Measurements from ENCODE around the gene COPS8.

Gene COPS8

DNA sequence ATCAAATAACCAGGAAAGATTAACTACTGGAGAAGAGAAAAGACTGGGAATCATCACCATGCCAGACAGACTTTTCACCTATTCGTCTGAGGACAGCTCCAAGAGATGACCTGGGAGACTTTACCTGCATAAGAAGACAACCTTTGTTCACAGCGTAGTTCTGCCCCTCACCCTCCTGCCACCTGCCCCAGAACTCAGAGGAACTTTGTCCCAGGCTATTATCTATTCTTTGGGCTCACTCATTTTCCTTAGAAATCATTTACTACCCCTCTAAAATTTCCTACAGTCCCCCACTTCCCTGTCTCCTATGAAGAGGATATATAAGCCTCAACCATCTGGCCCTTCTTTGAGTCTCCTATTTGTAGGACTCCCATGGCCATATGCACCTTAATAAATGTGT, 19.3 kb upstream of the COPS8 start:
- no peak for DNase-seq

DNA sequence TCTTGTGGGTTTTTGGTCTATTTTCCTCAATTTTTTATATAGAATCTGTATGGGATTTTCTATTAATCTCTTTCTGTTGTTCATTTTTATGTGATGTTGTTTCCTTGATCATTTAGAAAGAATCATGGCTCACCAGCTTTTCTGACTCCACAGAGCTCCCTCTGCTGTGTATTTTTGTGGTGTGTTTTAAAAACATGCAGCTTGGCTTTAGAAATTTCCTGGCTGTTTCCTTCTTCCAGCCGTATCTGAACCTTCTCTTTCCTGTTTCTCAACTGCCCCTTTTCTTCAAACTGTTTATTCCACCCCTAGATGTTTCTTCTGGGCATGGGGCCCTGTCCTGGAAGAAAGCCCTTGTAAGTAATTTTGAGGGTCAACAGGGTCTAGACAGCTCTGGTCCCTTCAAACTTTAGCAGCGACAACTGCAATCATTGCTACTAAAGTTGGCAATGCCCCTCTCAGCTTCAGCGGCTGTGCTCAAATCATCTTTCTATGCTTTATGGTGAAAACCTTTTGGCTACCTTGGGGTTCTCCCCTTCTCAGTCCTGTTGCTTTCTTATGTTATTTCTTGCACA, 17.6 kb upstream of the COPS8 start:
- no peak for DNase-seq

DNA sequence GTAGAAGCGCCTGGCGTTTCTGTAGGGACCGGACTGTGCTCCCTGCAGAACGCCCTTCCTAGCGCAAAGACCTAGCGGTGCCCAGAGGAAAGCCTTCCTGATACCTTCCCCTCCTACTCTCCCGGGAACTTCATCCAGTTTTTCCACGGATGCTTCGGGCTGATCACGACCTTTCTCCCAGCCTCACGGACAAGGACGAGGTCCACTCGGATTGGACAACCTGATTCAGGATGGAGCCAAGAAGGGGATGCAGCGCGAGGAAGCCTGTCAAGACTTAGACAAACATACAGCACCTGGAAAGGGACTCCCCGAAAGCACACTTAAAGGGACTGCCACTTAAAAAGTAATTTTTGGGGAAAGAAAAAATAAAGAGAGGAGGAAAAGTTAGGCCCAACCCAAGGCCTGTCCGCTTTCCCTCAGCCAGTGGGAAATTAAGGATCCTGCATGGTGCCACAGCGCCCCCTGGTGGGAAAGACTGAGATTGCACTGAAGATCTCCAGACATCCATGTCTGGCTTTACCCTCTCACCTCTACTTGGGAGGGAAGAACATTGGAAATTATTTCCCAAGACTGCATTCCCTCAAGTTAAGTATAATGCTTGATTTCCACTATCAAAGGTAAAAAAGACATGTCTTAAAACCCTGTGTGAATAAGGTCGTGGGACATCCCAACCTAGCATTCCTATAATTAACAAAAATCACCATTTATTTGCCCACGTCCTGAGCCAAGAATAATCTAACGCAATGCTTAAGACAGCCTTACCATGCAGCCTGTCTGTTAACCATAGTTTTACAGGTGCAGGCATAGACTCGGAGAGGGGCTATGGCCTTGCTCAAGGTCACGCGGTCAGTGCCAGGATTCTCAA, 13.4 kb upstream of the COPS8 start:
- peak; percentile 41 for DNase-seq

DNA sequence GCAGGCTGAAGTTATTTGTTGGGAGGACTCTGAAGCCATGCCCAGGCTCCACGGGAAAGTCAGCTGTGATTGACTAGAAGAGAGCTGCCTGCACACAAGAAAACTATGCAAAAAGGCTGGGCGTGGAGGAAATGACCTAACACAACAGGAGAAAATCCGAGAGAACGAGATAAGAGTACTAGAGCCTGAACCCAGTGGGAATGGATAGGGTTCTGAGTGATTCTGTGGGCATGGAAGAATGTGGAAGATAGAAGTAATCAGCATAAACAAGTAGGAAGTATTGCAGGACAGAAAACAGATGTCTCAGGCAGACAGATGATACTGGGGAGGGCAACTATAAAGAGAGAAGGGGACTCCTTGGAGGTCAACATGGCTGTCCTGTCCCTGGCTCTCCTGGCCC, 12.1 kb upstream of the COPS8 start:
- no peak for DNase-seq

DNA sequence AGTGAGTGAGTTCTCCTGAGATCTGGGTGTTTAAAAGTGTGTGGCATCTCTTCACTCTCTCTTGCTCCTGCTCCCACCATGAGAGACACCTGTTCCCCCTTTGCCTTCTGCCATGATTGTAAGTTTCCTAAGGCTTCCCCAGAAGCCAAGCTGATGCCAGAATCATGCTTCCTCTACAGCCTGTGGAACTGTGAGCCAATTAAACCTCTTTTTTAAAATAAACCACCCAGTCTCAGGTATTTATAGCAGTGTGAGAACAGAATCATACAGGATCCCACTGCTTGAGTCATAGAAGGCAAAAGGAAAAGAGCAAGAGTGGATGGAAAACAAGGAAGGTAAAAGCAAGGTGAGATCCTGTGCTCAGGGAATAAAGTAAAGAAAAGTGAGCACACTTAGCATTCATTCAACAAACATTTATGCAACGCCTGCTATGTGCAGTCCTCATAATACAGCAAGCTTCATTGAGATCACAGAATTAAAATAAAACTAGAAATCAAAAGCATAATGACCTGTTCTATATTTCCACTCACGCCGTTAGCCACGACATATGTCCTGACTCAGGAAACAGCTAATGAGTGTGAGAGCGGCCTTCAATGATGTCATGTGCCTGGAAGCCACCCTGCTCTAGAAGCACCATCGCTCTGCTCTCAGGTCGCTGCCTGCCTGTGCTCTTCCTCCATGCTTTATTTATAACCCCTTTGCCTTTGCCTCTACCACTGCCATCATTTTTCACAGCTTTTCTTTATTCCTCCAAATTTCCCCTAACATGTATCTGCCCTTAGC, 11.3 kb upstream of the COPS8 start:
- DNase-seq: no peak

DNA sequence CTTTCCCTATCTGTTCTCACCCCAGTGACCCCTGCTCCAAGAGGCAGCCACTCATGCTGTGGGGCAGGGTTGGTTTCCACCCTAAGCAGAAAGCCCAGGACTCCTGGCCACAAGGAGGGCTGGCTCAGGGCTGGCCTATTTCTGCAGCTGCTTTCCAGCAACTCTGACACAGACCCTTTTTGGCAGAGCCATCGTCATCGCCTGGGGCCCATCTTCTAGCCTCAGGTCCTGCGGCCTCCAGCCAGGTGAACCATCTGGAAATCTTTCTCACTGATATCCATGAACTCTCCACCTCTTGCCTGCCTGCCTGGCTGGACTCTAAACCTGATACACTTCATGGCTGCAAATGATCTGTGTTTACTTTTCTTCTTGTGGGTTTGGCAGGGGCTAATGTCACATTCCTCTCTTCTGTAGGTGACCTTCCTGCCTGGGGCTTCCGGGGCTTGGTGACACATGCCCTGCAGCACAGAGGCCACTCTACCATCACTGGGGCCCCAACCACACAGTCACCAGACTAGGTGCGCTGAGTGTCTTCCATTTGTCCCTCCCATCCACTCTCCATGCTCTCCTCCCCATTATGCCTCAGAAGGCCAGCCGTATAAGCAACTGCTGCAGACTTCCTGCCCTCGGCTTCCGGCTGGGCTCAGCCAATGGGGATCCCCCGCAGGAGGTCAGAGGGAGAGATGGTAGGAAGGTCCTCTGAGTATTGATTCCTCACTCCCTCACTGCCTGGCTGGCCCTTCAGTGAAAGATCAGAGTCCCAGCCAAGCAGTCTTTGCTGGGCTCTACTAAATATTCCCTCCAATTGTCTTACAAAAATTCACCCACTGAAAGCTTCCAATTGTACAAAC, 9.7 kb upstream of the COPS8 start:
- no peak for DNase-seq

DNA sequence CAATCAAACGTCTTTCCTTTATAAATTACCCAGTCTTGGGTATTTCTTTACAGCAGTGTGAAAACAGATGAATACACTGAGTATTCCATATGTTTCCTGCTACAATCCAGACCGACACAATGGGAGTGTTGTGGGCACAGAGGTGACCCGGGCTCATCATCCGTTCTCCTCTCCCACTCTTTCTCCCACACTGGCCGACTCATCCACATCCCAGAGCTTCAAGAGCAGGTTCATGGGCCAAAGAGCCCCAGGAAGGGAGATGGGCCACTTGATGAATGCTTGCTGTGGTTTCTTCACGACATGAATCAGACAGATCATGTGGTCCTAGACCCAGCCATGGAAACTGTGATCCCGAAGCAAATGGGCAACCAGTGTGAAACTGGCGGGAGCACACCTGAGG, 4.1 kb upstream of the COPS8 start:
- DNase-seq: no peak

DNA sequence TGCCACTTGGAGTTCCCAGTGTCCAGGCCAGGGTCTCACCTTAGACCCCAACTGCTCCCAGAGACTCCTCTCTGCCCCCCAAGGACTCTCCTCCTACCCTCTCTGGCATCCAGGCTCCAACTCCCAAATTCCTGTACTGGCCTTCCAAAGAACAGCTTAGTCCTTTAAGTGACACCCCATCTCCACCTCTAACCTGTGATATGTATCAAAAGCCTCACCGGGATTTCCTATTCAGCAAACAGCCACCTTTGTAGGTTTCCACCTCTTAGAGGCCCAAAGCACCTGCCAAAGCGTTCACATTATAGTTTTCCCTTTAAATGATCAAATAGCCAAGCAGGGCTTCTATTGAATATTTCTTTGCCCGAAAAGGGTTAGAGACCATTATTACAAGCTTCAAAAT, 2.7 kb upstream of the COPS8 start:
- DNase-seq: no peak

DNA sequence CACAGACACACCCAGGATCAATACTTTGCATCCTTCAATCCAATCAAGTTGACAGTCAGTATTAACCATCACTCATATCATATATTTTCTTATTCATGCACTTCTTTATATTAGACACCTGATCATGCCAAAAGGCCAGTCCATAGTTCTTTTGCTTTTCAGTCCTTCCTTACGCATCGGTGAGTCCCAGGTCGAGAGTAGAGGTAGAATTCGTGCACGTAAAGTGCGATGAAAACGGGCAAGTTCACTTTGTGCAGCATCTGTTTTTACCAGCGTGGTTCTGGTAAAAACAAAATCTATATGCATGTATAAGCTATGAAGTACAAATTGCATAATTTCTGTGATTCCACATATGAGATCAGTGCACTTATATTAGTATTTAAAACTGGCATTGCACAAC, 1.2 kb upstream of the COPS8 start:
- no peak for DNase-seq

DNA sequence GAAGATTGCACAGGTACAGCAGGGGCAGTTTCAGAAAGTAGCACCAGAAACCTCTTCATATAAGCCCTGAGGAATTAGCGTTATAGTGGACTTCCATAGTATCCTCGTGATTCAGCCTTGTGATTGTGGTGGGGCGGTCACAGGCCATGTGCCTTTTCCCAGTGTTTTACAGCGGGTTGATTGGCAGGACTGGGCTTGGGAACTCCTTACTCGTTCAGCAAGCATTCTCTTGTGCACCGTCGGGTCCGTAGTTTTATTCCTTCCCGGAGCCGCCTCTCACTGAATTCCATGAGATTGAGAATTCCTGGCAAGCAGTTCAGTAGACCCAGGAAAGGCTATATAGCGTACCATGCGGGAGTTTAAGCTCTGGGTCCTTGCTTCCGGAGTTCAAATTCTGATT, 5.2 kb downstream of the COPS8 start:
- DNase-seq: no peak

DNA sequence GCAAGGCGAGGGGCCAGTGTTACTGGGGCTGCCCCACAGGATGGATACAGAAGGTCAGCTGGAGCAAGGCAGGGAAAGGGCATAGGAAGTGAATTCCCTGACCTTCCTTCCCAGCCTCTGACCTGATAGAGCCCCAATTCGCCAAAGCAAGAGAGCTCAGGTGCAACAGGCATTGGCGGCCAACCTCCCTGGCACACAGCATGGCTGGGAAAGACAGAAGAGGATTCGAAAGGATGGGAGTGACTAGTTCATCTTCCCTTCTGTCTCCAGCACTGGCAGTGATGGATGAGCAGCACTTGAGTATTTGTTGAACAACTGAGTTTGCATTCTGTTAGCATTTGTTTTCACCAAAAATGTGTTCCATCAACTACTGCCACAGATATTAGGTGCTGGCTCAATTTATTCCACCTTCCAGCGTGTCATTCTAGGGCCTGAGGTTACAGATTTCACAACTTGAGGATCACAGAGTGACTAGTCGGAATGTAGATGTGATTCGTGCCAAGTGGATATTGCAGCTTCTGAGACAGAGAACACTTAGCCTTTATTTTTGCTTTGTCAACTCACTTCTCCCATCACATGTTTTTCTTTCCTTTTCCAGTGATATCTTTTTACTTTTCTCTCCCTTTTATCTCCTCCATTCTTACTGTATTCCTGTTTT, 6.2 kb downstream of the COPS8 start:
- no peak for DNase-seq

DNA sequence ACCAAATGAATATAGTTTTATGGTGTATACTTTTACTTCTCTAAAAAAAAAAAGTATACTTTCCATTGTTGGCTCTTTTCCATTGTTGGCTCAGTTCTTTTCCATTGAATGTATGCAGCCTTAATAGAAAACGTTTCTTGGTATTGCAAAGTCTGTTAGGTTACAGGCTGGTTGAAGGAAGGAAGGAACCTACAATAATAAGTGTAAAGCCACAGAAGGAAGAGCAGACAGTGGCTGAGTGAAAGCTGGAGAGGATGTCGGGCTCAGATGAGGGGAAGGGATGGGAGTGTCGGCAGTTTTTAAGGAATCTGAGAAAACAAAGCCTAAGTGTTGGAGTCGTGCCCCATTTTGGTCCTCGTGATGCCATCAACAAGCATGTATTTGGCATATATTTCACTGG, 6.8 kb downstream of the COPS8 start:
- DNase-seq: no peak

DNA sequence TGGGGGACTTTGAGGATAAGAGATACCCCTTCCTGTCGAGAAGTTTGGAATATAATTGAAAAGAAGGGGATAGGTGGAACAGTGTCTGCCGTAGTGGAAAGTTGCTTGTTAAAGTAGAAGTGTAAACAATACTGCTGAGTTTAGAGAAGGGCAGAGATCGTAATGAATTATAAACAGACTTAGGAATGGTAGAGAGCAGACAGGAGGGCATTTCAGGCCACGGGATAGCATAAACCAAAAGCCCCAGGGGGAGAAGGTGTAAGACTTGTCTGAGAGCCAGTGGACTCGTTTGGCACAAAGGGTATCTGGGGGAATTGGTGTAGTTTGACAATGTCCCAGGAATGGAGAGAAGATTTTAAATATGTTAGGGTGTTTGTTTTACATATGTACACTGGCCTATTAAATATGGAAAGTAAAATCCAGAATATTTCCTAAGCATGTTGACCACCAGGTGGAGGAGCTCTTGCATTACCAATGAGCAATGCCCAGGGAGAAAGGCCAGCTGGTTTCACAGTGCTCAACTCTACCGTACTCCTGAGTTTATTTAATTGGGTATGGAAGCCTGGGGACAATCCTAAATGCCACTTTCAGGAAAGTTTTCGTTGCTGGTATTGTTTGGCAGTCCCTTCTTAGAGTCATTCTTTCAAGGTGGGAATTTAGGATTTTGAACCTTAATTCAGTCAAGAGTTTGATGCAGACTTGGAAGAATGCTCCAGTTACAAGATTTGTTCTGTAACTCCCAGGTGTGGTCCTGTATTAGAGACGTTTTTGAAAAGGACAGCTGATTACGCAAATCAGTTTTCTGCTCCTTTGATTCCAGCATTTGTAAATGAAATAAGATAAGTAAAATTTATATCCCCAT, 7.5 kb downstream of the COPS8 start:
- DNase-seq: no peak

DNA sequence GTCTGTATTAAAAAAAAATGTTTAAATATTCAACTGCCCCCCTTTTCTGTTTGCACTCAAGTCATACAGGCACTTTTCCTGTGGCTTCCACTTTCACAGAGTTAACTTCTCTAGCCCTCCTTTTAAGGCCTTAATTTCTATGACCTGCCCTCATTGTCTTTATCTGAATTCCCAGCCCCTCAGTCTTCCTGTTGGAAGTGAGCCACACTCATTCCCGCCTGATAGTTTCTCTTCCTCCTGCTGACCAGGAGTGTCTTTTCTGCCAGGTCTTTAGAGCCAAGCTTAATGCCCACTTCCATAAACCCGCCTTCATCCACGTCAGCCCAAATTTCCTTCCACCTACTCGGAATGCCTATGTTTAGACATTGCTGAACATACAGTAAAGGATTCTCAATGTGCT, 10.5 kb downstream of the COPS8 start:
- DNase-seq: no peak

DNA sequence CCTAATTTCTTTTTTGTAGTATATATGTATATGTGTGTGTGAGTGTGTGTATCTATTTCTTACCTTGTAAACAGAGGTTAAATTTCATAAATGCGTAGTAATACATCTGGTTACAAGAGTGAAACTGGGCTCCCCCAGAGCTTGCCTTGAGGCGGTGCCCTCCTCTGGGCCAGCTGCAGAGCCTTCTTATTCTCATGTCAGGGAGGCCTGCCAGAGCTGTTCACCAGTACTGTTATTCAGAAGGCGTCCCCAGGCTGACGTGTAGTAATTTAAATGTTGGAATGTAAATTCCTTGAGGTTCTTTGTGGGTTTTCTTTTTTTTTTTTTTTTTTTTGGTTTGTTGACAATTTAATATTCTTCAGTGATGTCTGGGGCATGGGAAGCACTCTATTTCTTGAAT, 11.2 kb downstream of the COPS8 start:
- no peak for DNase-seq

DNA sequence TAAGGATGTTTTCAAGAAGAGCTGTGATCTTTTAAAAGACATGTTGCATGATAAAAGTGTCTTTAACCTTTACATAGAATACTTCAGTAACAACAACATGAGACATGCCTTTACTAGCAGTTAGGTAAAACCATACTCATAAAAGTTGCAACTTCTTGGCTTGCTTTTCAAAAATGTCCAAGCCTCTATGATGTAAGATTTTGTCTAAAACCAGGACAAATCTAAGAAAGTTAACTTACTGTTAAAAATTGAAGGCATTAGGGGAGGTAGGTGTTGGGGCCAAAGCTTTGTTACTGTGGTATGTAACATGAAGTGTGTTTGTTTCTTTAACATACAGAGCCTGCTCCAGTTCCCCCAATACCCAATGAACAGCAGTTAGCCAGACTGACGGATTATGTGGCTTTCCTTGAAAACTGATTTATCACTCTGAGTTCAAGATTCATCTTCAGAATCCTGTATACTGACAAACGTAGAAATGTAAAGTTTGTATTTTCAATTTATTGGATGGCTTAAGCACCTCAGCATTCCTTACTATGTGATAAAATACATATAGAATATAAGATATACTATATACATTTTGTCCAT, 11.7 kb downstream of the COPS8 start:
- no peak for DNase-seq

DNA sequence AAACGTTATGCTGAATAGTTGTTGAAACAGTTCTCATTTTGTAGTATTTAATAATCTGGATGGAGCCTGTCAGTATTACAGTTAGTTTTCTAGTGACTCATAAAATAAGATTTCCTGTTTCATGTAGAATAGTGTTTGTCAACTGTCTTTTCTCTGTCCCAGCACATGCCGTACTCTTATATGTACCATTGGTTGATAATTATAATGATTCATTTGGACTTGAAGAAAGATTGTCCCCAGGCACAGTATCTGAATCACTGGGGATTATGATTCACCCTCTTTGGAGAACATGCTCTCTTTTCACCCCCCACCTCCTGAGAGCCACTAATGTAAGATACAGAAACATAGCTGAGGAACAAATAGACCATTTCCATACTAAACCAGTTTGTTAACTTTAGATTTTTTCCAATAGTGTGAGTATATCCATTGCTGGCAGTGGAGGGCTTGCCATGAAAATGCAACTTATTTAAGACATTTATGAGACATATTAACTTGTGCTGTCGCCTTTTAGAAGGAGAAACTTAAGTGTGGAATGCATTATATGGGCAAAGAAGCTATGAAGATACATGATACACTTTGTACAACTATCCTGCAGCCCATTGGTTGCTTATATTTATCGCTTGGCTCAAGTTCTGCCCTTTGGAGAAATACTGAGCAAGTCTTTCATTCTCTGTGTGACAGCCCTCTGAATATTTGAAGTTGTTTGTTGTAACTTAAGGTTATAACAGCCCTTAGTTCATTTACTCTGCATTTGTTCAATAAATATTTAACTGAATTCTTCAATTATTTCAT, 12.4 kb downstream of the COPS8 start:
- DNase-seq: no peak

DNA sequence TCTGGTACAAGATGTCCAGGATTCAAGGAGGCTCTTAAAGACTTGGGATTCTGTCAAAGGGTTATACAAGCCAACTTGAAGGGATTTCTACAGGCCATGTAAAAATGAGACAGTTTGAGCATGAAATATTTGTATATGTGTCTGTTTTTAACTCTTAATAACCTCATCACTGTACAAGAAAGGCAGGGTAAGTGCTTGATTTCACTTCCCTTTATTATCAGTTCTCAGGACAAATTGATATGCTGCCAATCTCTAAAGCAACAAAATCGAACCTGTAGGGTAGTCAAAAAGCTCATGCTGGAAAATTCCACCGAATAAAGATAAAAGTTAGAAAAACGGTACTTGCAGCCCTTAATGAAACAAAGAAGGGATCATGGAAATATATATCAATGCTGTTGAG, 14.1 kb downstream of the COPS8 start:
- DNase-seq: no peak

DNA sequence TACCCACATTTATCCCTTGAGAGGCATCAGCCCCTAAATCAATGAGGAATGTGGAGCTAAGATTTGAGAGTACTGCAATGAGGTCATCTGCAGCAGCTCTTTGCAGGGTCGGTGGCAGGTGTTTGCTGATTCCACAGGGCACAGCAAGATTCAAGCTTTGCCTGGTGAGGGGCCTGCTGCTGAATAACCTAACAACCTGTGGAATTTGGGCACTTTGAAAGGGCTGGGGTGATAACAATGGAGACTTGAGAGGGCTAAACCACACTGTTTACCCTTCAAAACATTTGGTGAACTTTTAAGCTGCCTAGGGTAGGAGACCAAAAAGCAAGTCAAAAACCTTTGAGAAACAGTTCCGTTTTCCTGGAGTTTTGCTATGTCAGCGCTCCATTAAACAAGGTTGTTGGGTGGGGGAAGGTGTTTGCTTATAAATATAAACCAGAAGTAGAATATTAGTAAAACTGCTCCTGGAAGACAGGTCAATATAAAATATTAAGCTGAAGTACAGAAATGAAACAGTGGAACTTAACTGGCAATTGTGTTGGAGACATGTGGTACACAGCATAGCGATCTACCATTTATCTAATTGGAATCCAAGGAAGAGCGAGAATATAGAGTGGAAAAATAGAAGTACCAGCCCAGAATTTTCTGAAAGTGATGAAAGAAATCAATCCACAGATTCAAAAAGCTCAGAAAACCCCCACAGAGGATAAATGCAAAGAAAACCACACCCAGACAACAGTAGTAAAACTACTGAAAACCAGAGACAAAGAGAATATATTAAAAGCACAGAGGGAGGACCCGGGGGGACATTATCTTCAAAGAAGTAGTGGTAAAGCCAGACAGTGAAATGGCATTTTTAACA, 15.7 kb downstream of the COPS8 start:
- DNase-seq: no peak
